CD8-positive, alpha-beta memory T cell (primary cell): ENCODE results near the gene BICC1. TPM values are rescaled to one million over a fixed set of nuclear protein-coding genes. Genes with fewer than 3 reads are reported as not detected.
A peak's percentile ranks its signal among the peaks of the same experiment; 100 is the strongest.

Experiments
- CTCF ChIA-PET: fragments of 350-600 bp; sonication (Branson Sonifier 250); formaldehyde crosslinking; loops from one replicate; lab custom pipeline; 2021; ENCODE audit warnings: antibody characterized with exemption; lab: Charles Lee
- POLR2A ChIA-PET: fragments of 350-600 bp; sonication (Branson Sonifier 250); formaldehyde crosslinking; loops from one replicate; lab custom pipeline; 2021; ENCODE audit warnings: antibody characterized with exemption; lab: Charles Lee
- DNase-seq, 5 donors: peaks; one replicate each; pipeline versions ENCODE4 v3.0.0 to v3.0.0-alpha.2; 2020 to 2022; ENCODE audit warnings: mixed read lengths in 1 of 5
- H3K27ac ChIP-seq: one replicate; pipeline ENCODE4 v1.7.0; 2013; ENCODE audit warnings: low read depth, mild to moderate bottlenecking, low read length, moderate library complexity
- H3K27me3 ChIP-seq: 2 replicates; pipeline ENCODE4 v1.7.0; 2013; ENCODE audit warnings: low read length, mild to moderate bottlenecking; ENCODE audit not compliant: insufficient read depth, poor library complexity, severe bottlenecking
- H3K36me3 ChIP-seq: 2 replicates; pipeline ENCODE4 v1.7.0; 2013; ENCODE audit warnings: mild to moderate bottlenecking, low read length, moderate library complexity; ENCODE audit not compliant: insufficient read depth
- H3K4me1 ChIP-seq: 2 replicates; pipeline ENCODE4 v1.7.0; 2013; ENCODE audit warnings: mild to moderate bottlenecking, low read length, moderate library complexity; ENCODE audit not compliant: insufficient read depth
- H3K4me3 ChIP-seq: 2 replicates; pipeline ENCODE4 v1.7.0; 2013; ENCODE audit warnings: mild to moderate bottlenecking, low read length
- H3K9me3 ChIP-seq: 2 replicates; pipeline ENCODE4 v1.7.0; 2013; ENCODE audit warnings: mild to moderate bottlenecking, low read length
- H3K27ac Mint-ChIP-seq, 8 donors: one replicate each; pipeline ENCODE4 v1.8.0; 2020 to 2021; ENCODE audit warnings: mixed read lengths in 8 of 8, mild to moderate bottlenecking in 6 of 8, inconsistent platforms in 3 of 8, moderate library complexity in 3 of 8
- H3K27me3 Mint-ChIP-seq, 2 donors: one replicate each; pipeline ENCODE4 v1.8.0; 2020 to 2021; ENCODE audit warnings: mixed read lengths in 2 of 2, mild to moderate bottlenecking in 1 of 2, moderate library complexity in 1 of 2
- H3K36me3 Mint-ChIP-seq, 3 donors: one replicate each; pipeline ENCODE4 v1.8.0; 2020 to 2021; ENCODE audit warnings: mixed read lengths in 3 of 3, inconsistent platforms in 1 of 3, mild to moderate bottlenecking in 1 of 3
- H3K4me1 Mint-ChIP-seq, 3 donors: one replicate each; pipeline ENCODE4 v1.8.0; 2020 to 2021; ENCODE audit warnings: mixed read lengths in 3 of 3, inconsistent platforms in 1 of 3, mild to moderate bottlenecking in 1 of 3
- H3K4me3 Mint-ChIP-seq, 7 donors: one replicate each; pipeline ENCODE4 v1.8.0; 2020 to 2021; ENCODE audit warnings: mixed read lengths in 7 of 7, mild to moderate bottlenecking in 6 of 7, moderate library complexity in 4 of 7, inconsistent platforms in 2 of 7
- H3K9me3 Mint-ChIP-seq, 5 donors: one replicate each; pipeline ENCODE4 v1.8.0; 2020 to 2022; ENCODE audit warnings: mixed read lengths in 5 of 5, mild to moderate bottlenecking in 3 of 5, moderate library complexity in 2 of 5, inconsistent platforms in 1 of 5
- polyA plus RNA-seq: library from polyadenylated mRNA; unstranded; fragments of 300-500 nt; fragmentation: Illumina TruSeq; gene quantifications from one replicate; pipeline ENCODE4 v1.2.3, GENCODE V29; 2021
- total RNA-seq, 2 experiments: library from RNA; stranded (reverse); gene quantifications; one replicate each; pipeline ENCODE4 v1.2.3, GENCODE V29; 2021

BICC1 gene
- total and polyA plus RNA-seq, 3 experiments from 2014 or later = not detected

DNA sequence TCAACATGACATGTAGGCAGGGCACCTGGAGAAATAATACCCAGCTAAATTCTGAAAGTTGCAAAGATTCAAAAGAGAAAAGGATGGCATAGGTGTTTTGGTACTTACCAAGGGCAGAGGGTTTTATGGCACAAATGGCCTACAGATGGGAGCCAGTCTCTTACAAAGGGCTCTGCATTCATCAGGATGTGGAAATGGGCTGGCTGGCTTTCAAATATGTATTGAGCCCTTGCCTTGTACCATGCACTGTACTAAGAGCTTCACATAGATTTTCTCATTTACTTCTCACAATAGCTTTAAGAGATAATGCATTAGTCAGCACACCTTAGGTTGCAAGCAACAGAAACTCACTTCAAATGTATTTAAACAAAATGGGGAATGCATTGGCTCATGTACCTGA, 327.1 kb downstream of the BICC1 start:
- Histone ChIP-seq H3K27me3 (no peaks in the 10 kb centered on the region), H3K27ac (no peak overlapping the region), H3K9me3 (no peaks in the 10 kb centered on the region), H3K4me1 (no peaks in the 10 kb centered on the region), H3K36me3 (no peaks in the 10 kb centered on the region), H3K4me3 (no peak overlapping the region)
- H3K27ac Mint-ChIP-seq = peak overlapping the region in 1 of 8 donors; percentile 33
- H3K9me3 Mint-ChIP-seq = peaks cover 0 to 6% (median 0%) of the 10 kb centered on the region in 5 donors
- no peaks in the 10 kb centered on the region for H3K36me3 Mint-ChIP-seq
- no peaks in the 10 kb centered on the region for H3K4me1 Mint-ChIP-seq
- ChIA-PET POLR2A (no interaction called here), CTCF (interaction anchor here (0.6 kb wide), 1 partner anchor 138 kb away, joined by 3 read pairs; no protein-coding TSS in a partner anchor)
- no peak overlapping the region for H3K4me3 Mint-ChIP-seq
- peaks cover 0 to 4% of the 10 kb centered on the region in 2 donors for H3K27me3 Mint-ChIP-seq
- DNase-seq = no peak

DNA sequence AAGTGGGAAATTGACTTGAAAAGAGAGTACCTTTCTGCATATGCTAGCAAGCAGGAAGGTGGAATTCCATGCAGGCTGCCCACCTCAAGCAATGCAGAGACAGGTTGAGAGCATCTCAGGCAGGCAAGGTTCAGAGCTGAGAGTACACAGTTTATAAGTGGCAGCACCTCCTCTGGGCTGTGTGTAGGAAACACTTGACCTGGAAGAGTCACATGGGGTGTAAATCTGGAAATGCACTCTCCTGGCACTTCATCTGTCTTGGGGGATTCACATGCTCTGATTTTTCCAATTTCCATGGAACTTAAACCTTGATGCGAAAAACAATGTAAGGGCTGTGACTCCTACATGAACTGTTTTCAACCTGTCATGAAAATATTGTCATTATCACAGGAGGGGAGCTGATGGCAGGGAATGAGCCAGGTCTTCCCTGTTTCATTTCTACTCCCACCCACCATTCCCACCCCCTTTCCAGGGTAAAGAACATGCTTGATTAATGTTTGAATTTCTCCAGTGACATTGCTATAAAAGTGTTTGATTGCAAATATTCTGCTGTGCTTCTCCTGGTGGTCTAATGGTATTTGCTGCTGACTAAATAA, 328.3 kb downstream of the BICC1 start:
- ChIA-PET POLR2A (no interaction called here), CTCF (no interaction called here)
- Mint-ChIP-seq H3K4me3 (no peak overlapping the region), H3K4me1 (no peaks in the 10 kb centered on the region), H3K9me3 (peaks cover 0 to 6% (median 0%) of the 10 kb centered on the region in 5 donors), H3K27ac (no peak overlapping the region), H3K27me3 (peaks cover 0 to 4% of the 10 kb centered on the region in 2 donors), H3K36me3 (no peaks in the 10 kb centered on the region)
- DNase-seq = no peak
- no peak overlapping the region for H3K27ac ChIP-seq
- no peak overlapping the region for H3K4me3 ChIP-seq
- no peaks in the 10 kb centered on the region for H3K27me3 ChIP-seq
- H3K36me3 ChIP-seq = no peaks in the 10 kb centered on the region
- H3K4me1 ChIP-seq = no peaks in the 10 kb centered on the region
- H3K9me3 ChIP-seq = no peaks in the 10 kb centered on the region

DNA sequence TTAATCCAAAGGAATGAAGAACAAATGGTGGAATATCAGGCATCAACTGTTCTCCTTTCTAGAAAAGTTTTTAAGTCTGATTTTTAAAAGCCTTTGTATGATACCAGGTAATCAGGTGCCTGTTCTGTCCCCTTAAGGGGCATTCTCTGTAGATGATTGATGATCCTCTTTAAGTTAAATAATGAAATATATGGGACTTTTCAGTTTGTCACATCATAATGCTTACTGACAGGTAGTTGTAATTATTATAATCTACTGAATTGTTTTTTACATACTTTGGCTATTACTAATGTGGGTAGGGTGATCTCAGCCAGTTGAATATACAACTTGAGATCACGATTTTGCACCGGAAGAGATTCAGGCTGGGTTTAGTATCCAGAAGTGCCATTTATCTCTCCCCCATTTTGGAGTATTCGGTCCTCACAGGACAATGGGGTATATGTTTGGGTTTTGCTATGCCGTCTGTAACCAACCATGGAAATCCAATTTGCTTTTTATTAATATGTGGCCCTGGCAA, 330.2 kb downstream of the BICC1 start:
- Histone ChIP-seq H3K4me1 (no peaks in the 10 kb centered on the region), H3K4me3 (no peak overlapping the region), H3K36me3 (no peaks in the 10 kb centered on the region), H3K27ac (no peak overlapping the region), H3K9me3 (no peaks in the 10 kb centered on the region), H3K27me3 (no peaks in the 10 kb centered on the region)
- Mint-ChIP-seq H3K4me3 (no peak overlapping the region), H3K4me1 (no peaks in the 10 kb centered on the region), H3K36me3 (no peaks in the 10 kb centered on the region), H3K27me3 (peaks cover 0 to 4% of the 10 kb centered on the region in 2 donors), H3K9me3 (peaks cover 0 to 5% (median 0%) of the 10 kb centered on the region in 5 donors), H3K27ac (no peak overlapping the region)
- DNase-seq = no peak
- ChIA-PET POLR2A (no interaction called here), CTCF (interaction anchor here (0.6 kb wide), 1 partner anchor 10 kb away, joined by 4 read pairs; no protein-coding TSS in a partner anchor)

DNA sequence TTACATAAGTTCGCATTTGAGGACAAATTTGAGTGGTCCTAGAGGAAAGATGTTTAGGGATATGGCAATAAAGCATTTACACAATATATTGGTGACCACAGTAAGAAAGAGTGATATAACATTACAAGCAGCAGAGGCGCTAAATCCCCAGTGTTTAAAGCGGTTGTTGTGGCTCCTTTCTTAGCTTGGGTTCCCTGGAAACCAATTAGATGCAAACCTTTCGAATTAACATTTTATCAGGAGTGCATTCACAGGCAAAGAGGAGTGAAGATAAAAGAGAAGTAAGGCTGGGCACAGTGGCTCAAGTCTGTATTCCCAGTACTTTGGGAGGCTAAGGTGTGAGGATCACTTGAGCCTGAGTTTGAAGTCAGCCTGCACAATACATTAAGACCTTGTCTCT, 331.1 kb downstream of the BICC1 start:
- ChIA-PET CTCF (interaction anchor here (1.3 kb wide), 1 partner anchor 20 kb away, joined by 3 read pairs; no protein-coding TSS in a partner anchor), POLR2A (no interaction called here)
- no peaks in the 10 kb centered on the region for H3K36me3 Mint-ChIP-seq
- H3K27ac Mint-ChIP-seq = no peak overlapping the region
- Histone ChIP-seq H3K36me3 (no peaks in the 10 kb centered on the region), H3K27me3 (no peaks in the 10 kb centered on the region), H3K4me3 (no peak overlapping the region), H3K27ac (no peak overlapping the region), H3K4me1 (no peaks in the 10 kb centered on the region), H3K9me3 (no peaks in the 10 kb centered on the region)
- H3K9me3 Mint-ChIP-seq = peaks cover 0 to 5% (median 0%) of the 10 kb centered on the region in 5 donors
- no peak for DNase-seq
- H3K4me3 Mint-ChIP-seq = no peak overlapping the region
- no peaks in the 10 kb centered on the region for H3K4me1 Mint-ChIP-seq
- peaks cover 0 to 4% of the 10 kb centered on the region in 2 donors for H3K27me3 Mint-ChIP-seq

DNA sequence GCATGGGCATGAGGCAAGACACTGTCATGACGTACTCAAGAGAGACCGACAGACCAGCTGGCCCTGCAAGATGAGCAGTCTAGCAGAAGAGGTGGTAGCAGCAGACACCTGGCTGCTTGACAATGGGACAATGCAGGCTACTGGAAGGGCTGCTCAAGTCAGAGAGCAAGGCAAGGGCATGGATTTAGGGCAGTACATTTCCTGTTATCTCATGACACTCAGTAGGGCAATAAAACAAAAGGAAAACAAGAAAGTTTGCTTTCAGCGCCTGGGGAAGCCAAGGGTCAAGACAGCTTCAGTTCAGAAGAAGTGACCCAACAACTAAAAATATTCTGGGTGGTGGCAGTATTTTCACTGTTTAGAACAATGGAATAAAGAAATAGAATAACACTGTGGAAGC, 332.0 kb downstream of the BICC1 start:
- Histone ChIP-seq H3K4me3 (no peak overlapping the region), H3K4me1 (no peaks in the 10 kb centered on the region), H3K9me3 (no peaks in the 10 kb centered on the region), H3K36me3 (no peaks in the 10 kb centered on the region), H3K27ac (no peak overlapping the region), H3K27me3 (no peaks in the 10 kb centered on the region)
- Mint-ChIP-seq H3K4me3 (no peak overlapping the region), H3K36me3 (no peaks in the 10 kb centered on the region), H3K4me1 (no peaks in the 10 kb centered on the region), H3K27ac (no peak overlapping the region), H3K9me3 (peaks cover 0 to 8% (median 0%) of the 10 kb centered on the region in 5 donors), H3K27me3 (peaks cover 0 to 4% of the 10 kb centered on the region in 2 donors)
- no peak for DNase-seq
- ChIA-PET CTCF (interaction anchor here (1.3 kb wide), 1 partner anchor 21 kb away, joined by 3 read pairs; no protein-coding TSS in a partner anchor), POLR2A (interaction anchor here (0.6 kb wide), 1 partner anchor 9 kb away, joined by 3 read pairs; no protein-coding TSS in a partner anchor)

DNA sequence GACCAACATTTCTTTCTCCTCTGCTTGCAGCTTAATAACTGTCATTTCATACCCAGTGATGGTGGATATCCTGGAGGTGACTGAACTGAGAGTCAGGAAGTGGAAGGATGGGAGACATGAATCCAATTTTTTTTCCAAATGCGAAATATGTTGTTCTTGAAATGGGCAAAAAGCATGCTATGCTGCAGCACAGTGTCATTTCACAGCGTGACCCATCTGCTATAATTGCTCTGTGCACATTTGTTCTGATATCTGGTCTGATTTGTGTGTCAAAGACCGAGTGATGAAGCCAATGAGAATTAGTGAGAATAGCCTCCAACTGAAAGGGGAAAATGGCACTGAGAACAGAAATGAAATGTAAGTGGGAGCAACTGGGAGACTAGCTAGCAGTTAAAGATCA, 334.2 kb downstream of the BICC1 start:
- Mint-ChIP-seq H3K9me3 (peaks cover 0 to 5% (median 0%) of the 10 kb centered on the region in 5 donors), H3K27ac (no peak overlapping the region), H3K36me3 (no peaks in the 10 kb centered on the region), H3K4me3 (no peak overlapping the region), H3K27me3 (peaks cover 0 to 4% of the 10 kb centered on the region in 2 donors), H3K4me1 (no peaks in the 10 kb centered on the region)
- H3K27ac ChIP-seq = no peak overlapping the region
- H3K9me3 ChIP-seq = no peaks in the 10 kb centered on the region
- no peaks in the 10 kb centered on the region for H3K36me3 ChIP-seq
- H3K4me1 ChIP-seq = no peaks in the 10 kb centered on the region
- ChIA-PET POLR2A (no interaction called here), CTCF (no interaction called here)
- DNase-seq = no peak
- no peaks in the 10 kb centered on the region for H3K27me3 ChIP-seq
- no peak overlapping the region for H3K4me3 ChIP-seq

DNA sequence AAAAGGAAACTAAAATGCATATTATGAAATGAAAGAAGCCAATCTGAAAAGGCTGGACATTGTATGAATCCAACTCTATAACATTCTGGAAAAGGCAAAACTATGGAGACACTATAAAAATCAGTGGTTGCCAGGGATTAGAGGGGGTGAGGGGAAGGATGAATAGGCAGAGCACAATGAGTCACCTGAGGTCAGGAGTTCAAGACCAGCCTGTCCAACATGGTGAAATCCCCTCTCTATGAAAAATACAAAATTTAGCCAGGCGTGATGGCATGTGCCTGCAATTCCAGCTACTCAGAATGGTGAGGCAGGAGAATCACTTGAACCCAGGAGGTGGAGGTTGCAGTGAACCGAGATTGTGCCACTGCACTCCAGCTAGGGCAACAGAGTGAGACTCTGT, 338.9 kb downstream of the BICC1 start:
- Mint-ChIP-seq H3K4me3 (no peak overlapping the region), H3K36me3 (no peaks in the 10 kb centered on the region), H3K27me3 (no peaks in the 10 kb centered on the region), H3K27ac (no peak overlapping the region), H3K9me3 (peaks cover 0 to 3% (median 0%) of the 10 kb centered on the region in 5 donors), H3K4me1 (no peaks in the 10 kb centered on the region)
- Histone ChIP-seq H3K27me3 (no peaks in the 10 kb centered on the region), H3K9me3 (no peaks in the 10 kb centered on the region), H3K27ac (no peak overlapping the region), H3K4me1 (no peaks in the 10 kb centered on the region), H3K4me3 (no peak overlapping the region), H3K36me3 (no peaks in the 10 kb centered on the region)
- DNase-seq = no peak
- ChIA-PET POLR2A (no interaction called here), CTCF (no interaction called here)

DNA sequence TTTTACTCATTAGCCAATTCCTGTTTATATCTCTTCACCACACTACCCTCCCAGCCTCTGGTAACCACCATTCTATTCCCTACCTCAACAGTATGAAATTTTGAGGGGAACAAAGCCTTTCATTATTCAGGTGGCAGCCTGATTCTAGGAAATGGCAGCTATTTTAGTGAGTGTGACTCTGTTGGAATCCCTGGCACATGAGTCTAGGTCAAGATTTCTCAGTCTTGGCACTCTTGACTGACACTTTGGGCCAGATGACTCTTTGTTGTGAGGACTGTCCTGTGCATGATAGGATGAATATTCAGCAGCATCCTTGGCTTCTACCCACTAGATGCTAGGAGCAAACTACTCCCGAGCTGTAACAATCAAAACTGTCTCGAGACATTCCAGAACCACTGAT, 341.0 kb downstream of the BICC1 start:
- DNase-seq = no peak
- Mint-ChIP-seq H3K27ac (no peak overlapping the region), H3K27me3 (no peaks in the 10 kb centered on the region), H3K36me3 (no peaks in the 10 kb centered on the region), H3K4me1 (no peaks in the 10 kb centered on the region), H3K4me3 (no peak overlapping the region), H3K9me3 (peaks cover 0 to 8% (median 2%) of the 10 kb centered on the region in 5 donors)
- H3K9me3 ChIP-seq = no peaks in the 10 kb centered on the region
- POLR2A ChIA-PET = interaction anchor here (0.7 kb wide), 1 partner anchor 9 kb away, joined by 3 read pairs; no protein-coding TSS in a partner anchor
- H3K36me3 ChIP-seq = no peaks in the 10 kb centered on the region
- H3K27me3 ChIP-seq = no peaks in the 10 kb centered on the region
- no peak overlapping the region for H3K4me3 ChIP-seq
- no peaks in the 10 kb centered on the region for H3K4me1 ChIP-seq
- no peak overlapping the region for H3K27ac ChIP-seq
- CTCF ChIA-PET = no interaction called here
